ENCODE data around the gene DPM2.

The DPM2 gene

DNA sequence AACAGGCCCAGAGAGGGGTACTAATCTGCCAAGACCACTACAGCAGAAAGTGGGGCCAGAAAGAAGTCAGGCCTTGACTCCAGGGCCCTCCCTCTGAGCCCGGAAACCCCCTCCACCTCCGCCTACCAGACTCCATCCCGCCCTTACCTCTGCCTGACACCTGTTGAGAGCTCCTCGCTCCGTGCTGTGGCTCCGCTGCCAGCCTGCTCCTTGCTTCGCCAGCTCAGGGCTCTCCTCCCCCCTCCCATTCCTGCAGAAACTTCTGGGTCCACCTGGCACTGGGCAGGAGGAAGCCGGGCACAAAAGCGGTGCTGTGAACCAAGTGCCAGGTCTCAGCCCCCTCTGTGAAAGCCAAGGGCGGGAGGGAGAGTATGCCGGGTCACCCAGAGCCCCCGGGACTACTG is 31.9 kb downstream of the DPM2 start:
- POLR2A ChIA-PET: no interaction called here
- no peak overlapping the region for H3K4me3 ChIP-seq (ENCODE audit: low read depth, low read length)
- TF ChIP-seq, protein P1, sequence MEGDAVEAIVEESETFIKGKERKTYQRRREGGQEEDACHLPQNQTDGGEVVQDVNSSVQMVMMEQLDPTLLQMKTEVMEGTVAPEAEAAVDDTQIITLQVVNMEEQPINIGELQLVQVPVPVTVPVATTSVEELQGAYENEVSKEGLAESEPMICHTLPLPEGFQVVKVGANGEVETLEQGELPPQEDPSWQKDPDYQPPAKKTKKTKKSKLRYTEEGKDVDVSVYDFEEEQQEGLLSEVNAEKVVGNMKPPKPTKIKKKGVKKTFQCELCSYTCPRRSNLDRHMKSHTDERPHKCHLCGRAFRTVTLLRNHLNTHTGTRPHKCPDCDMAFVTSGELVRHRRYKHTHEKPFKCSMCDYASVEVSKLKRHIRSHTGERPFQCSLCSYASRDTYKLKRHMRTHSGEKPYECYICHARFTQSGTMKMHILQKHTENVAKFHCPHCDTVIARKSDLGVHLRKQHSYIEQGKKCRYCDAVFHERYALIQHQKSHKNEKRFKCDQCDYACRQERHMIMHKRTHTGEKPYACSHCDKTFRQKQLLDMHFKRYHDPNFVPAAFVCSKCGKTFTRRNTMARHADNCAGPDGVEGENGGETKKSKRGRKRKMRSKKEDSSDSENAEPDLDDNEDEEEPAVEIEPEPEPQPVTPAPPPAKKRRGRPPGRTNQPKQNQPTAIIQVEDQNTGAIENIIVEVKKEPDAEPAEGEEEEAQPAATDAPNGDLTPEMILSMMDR (IDR thresholded peaks at IDR 0.05; ENCODE audit: insufficient read depth, low read length, missing control alignments): no peak
- no peak for DNase-seq (ENCODE audit: low read depth, low spot score)
- CTCF ChIA-PET: interaction anchor here (0.7 to 0.9 kb wide), 2 partner anchors 15 to 171 kb away, joined by 3 read pairs; partner anchors contain the start of gene TOR2A

DNA sequence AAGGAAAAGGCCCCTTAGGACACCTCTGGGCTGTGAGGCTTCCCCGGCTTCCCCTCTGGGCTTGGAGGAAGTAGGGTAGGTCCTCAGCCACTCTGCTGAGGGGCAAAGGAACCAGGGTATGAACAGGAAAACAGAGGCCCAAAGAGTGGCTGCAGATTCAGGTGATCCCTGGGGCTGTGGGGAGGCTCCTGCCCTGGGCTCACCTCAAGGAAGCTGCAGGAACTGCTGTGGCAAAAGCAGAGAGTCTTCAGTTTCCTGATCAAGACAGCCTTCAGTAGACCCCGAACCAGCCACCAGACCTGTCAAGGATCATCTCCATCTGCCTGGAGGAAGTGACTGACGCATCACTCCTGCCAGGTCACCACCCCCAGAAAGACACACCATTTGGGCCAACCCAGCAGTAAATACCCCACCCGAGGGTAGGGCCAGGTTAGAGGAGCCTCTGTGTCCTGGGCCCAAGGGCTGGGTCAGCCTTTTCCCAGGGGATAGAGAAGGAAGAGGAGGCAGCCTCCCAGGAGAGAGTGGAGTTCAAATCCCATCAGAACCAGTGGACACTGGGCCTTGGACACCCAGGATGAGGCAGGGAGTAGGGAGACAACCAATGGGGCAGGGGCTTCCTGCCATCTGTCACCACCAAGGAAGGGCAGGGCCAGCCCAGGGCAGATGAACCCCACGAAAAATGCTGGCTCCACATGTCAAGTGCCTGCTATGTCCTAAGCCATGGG is 32.5 kb downstream of the DPM2 start:
- no peak for DNase-seq (ENCODE audit: low read depth, low spot score)
- H3K4me3 ChIP-seq (ENCODE audit: low read depth, low read length): no peak overlapping the region

DNA sequence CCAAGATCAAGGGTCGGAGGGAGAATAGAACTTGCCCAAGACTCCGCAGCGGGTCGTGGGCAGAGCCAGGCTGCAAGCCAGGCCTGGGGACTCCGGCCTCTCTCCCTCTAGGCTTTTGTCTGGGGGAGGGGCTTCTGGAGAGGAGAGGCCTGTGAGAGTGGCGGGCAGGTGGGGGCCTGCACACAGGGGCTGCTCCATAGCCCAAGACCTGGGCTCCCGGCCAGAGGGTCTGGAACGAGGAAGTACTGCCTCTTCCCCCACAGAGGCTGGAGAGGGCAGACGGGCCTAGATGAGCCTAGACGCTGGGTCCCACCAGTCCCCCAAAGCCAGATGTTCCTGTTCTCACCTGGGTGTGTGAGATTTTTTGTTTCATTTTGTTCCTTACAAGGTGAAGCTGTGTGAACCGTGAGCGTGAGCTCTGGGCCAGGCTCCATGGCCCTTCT is 33.1 kb downstream of the DPM2 start:
- ChIA-PET POLR2A (no interaction called here), CTCF (interaction anchor here (0.8 to 1.4 kb wide), 3 partner anchors 8 to 169 kb away, joined by 4 to 6 read pairs (median 5); partner anchors contain the start of gene TOR2A)
- DNase-seq (ENCODE audit: low read depth, low spot score): no peak
- H3K4me3 ChIP-seq (ENCODE audit: low read depth, low read length): no peak overlapping the region
- TF ChIP-seq, protein P1 (IDR thresholded peaks at IDR 0.05; ENCODE audit: insufficient read depth, low read length, missing control alignments): no peak

More for the DNA sequence above, 32.5 kb downstream of the DPM2 start:
- TF ChIP-seq, protein P1 (IDR thresholded peaks at IDR 0.05; ENCODE audit: insufficient read depth, low read length, missing control alignments): no peak
- ChIA-PET POLR2A (no interaction called here), CTCF (interaction anchor here (1.1 to 1.4 kb wide), 2 partner anchors 7 to 35 kb away, joined by 4 to 5 read pairs; no protein-coding TSS in a partner anchor)

DNA sequence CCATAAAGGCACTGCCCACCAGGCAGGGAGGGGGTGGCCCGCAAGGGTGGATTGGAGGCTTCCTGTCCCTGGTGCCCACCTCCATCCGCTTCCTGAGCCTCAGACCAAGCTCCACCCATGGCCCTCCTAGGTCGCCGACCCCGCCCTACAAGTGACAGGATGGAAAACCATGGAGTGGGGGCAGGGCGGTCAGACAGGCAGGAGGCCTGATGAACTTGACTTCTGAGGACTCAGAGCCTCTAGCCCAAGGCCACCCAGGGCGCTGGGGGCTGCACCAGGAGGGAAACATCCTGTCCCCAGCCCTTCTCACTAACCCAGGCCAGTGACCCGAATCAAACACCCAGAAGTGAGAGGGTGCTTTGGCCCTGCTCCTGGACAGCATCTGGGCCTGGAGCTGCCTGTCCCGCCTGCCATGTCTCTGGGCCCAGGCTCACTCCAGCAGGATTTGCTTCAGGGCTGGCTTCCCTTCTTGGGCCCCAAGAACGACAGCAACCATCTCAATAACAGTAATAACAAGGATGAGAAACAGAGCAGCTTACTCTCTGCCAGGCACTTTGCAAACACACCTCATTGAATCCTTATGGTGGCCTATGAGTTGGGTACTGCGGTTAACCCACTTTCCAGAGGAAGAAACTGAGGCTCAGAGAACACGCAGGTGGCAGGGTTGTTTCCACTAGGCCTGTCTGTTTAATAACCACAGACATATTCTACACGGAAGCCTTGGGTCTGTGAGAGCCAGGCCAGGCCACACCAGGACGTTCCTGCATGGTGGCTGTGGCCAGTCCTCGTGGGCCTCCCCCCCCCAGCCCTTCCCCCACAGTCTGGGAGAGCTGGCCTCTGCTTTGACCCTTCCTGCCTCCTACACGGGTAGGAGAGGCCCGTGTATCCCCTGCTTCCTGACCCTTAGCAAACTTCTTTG is 33.8 kb downstream of the DPM2 start:
- ChIA-PET CTCF (interaction anchor here (0.8 to 1.4 kb wide), 3 partner anchors 9 to 169 kb away, joined by 4 to 6 read pairs (median 5); partner anchors contain the start of gene TOR2A), POLR2A (interaction anchor here (0.6 kb wide), 1 partner anchor 331 kb away, joined by 3 read pairs; no protein-coding TSS in a partner anchor)
- TF ChIP-seq, protein P1 (IDR thresholded peaks at IDR 0.05; ENCODE audit: insufficient read depth, low read length, missing control alignments): no peak
- no peak for DNase-seq (ENCODE audit: low read depth, low spot score)
- no peak overlapping the region for H3K4me3 ChIP-seq (ENCODE audit: low read depth, low read length)

DNA sequence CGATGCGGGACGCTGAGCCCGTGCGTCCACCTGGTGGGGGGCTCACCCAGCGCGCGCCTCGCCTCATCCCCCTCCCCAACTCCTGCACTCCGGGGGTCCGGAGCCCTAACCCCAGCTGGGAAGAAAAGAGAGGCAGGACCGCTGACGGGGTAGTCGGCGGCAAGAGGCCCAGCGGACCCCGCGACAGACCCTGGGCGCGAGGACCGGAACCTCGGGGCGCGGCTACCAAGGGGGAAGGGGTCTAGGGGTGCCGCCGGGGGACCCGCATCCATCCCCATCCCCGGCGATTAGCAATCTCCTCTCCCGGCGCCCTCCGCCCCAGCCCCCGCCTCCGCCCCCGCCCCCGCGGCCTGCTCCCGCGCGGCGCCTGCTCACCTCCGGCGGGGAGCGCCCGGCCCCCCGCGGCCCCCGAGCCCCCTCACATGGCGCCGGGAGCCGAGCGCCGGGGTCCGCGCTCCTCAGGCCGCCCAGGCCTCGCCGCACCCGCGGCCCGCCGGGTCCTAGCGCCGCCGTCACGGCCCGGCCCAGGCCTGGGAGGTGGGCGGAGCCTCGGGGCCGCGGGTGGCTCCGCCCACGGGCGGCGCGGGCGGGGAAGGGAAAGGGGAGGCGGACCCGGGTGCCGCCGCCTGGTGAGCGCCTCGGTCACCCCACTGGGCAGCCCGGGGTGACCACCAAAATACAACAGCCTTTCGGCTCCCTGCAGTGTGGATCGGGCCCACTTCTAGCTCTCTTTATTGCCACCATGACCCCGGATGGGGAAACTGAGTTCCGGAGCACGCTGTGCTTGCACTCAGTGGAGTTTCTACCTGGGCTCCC is 38.3 kb downstream of the DPM2 start, which contains the start of gene ST6GALNAC6:
Gene ST6GALNAC6, minus strand, starts transcription at position 476 of the 816 bp plus-strand sequence. CDS start 1,622 bp downstream, outside the sequence.
- TF ChIP-seq, protein P1 (IDR thresholded peaks at IDR 0.05; ENCODE audit: insufficient read depth, low read length, missing control alignments): no peak
- CTCF ChIA-PET: interaction anchor here (0.8 to 5.2 kb wide), 9 partner anchors 10 to 136 kb away, joined by 3 to 22 read pairs (median 4); no protein-coding TSS in a partner anchor
- POLR2A ChIA-PET: interaction anchor here (0.6 to 1.6 kb wide), 3 partner anchors 17 to 104 kb away, joined by 4 to 5 read pairs (median 4); partner anchors contain the start of gene ST6GALNAC4
- peak within 1 kb of the TSS; percentile 85 for H3K4me3 ChIP-seq (ENCODE audit: low read depth, low read length)
- no peak for DNase-seq (ENCODE audit: low read depth, low spot score)
